HL-60 (cell line): ENCODE measurements around the gene KLHL40.

Source experiments
- GABPA ChIP-seq: IDR thresholded peaks from 2 replicates; pipeline ENCODE4 v1.6.1; 2012; ENCODE audit warnings: low read depth
- POLR2AphosphoS5 ChIP-seq: IDR thresholded peaks from 2 replicates; pipeline ENCODE4 v1.6.1; 2012; ENCODE audit warnings: low read depth
- TF ChIP-seq, protein P1 (sequence below): IDR thresholded peaks from 2 replicates; pipeline ENCODE4 v1.6.1; 2012; ENCODE audit warnings: low read depth; ENCODE audit not compliant: insufficient replicate concordance
- TF ChIP-seq, protein P2 (sequence below): IDR thresholded peaks from one replicate; pipeline ENCODE4 v1.5.1; 2011; ENCODE audit warnings: low read length, control low read depth, inconsistent platforms; ENCODE audit not compliant: insufficient read depth

DNA sequence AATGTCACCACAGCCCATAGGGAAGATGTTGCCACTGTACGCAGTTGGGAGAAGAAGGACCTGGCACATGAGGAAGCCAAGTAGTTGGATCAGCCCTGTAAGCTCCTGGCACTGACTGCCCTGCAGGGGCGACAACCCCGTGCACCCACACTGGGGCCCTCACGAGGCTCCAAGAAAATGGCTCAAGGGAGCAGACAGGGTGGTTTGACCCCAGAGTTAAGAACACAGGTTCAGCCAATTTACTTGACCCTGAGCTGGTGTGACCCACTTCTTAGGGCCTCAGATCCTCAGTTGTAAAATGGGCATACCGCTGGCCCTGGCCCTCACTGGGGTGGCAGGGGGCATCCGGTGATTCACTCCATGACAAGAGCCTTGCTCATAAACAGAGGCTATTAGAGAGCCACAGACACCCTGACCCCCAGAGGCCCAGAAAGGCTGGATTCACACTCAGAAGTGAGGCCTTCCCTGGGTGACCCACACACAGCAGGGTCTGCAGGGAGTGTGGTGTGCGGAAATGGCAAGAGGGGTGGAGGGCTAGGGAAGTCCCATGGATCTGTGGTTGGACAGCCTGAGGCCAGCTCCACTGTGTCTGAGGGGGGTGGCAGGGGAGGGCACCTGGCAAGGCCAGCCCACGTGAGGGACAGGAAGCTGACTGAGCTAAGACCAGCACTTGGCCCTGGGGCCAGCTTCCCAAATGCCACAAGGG lies 19.0 kb downstream of the KLHL40 start:
- TF ChIP-seq, protein P1, sequence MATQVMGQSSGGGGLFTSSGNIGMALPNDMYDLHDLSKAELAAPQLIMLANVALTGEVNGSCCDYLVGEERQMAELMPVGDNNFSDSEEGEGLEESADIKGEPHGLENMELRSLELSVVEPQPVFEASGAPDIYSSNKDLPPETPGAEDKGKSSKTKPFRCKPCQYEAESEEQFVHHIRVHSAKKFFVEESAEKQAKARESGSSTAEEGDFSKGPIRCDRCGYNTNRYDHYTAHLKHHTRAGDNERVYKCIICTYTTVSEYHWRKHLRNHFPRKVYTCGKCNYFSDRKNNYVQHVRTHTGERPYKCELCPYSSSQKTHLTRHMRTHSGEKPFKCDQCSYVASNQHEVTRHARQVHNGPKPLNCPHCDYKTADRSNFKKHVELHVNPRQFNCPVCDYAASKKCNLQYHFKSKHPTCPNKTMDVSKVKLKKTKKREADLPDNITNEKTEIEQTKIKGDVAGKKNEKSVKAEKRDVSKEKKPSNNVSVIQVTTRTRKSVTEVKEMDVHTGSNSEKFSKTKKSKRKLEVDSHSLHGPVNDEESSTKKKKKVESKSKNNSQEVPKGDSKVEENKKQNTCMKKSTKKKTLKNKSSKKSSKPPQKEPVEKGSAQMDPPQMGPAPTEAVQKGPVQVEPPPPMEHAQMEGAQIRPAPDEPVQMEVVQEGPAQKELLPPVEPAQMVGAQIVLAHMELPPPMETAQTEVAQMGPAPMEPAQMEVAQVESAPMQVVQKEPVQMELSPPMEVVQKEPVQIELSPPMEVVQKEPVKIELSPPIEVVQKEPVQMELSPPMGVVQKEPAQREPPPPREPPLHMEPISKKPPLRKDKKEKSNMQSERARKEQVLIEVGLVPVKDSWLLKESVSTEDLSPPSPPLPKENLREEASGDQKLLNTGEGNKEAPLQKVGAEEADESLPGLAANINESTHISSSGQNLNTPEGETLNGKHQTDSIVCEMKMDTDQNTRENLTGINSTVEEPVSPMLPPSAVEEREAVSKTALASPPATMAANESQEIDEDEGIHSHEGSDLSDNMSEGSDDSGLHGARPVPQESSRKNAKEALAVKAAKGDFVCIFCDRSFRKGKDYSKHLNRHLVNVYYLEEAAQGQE = no peak
- TF ChIP-seq, protein P2, sequence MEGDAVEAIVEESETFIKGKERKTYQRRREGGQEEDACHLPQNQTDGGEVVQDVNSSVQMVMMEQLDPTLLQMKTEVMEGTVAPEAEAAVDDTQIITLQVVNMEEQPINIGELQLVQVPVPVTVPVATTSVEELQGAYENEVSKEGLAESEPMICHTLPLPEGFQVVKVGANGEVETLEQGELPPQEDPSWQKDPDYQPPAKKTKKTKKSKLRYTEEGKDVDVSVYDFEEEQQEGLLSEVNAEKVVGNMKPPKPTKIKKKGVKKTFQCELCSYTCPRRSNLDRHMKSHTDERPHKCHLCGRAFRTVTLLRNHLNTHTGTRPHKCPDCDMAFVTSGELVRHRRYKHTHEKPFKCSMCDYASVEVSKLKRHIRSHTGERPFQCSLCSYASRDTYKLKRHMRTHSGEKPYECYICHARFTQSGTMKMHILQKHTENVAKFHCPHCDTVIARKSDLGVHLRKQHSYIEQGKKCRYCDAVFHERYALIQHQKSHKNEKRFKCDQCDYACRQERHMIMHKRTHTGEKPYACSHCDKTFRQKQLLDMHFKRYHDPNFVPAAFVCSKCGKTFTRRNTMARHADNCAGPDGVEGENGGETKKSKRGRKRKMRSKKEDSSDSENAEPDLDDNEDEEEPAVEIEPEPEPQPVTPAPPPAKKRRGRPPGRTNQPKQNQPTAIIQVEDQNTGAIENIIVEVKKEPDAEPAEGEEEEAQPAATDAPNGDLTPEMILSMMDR = no peak
- TF ChIP-seq POLR2AphosphoS5 (no peak), GABPA (no peak)
